Parathyroid adenoma (tissue), 2 donors: Measurements from ENCODE around the gene KHDRBS1.
"Not testable (repeated sequence)": the region's sequence is repeated elsewhere in the genome, so short reads cannot be mapped to it uniquely, and the experiment has no call there.

ENCODE experiments used
- H2AFZ ChIP-seq: fragments of 300-600 bp; sonication (generic); one replicate; pipeline ENCODE4 v1.7.0; 2017; ENCODE audit warnings: antibody characterized with exemption, mild to moderate bottlenecking
- H3K27ac ChIP-seq: fragments of 300-600 bp; sonication (generic); one replicate; pipeline ENCODE4 v1.7.0; 2017
- H3K27me3 ChIP-seq: fragments of 300-600 bp; sonication (generic); one replicate; pipeline ENCODE4 v1.7.0; 2017; ENCODE audit warnings: low read length; ENCODE audit not compliant: control insufficient read depth, insufficient read depth
- H3K36me3 ChIP-seq: fragments of 300-600 bp; sonication (generic); one replicate; pipeline ENCODE4 v1.7.0; 2017; ENCODE audit warnings: low read length; ENCODE audit not compliant: control insufficient read depth, insufficient read depth
- H3K4me1 ChIP-seq: fragments of 300-600 bp; sonication (generic); one replicate; pipeline ENCODE4 v1.7.0; 2017; ENCODE audit warnings: control low read depth
- H3K4me2 ChIP-seq: fragments of 300-600 bp; sonication (generic); one replicate; pipeline ENCODE4 v1.7.0; 2017; ENCODE audit warnings: low read length
- H3K4me3 ChIP-seq: fragments of 300-600 bp; sonication (generic); one replicate; pipeline ENCODE4 v1.7.0; 2017; ENCODE audit warnings: low read depth, low read length
- H3K79me2 ChIP-seq: fragments of 300-600 bp; sonication (generic); one replicate; pipeline ENCODE4 v1.7.0; 2017; ENCODE audit warnings: control low read depth
- H3K9ac ChIP-seq: fragments of 300-600 bp; sonication (generic); one replicate; pipeline ENCODE4 v1.7.0; 2017; ENCODE audit warnings: mild to moderate bottlenecking
- H3K9me3 ChIP-seq: fragments of 300-600 bp; sonication (generic); one replicate; pipeline ENCODE4 v1.7.0; 2017; ENCODE audit warnings: low read length; ENCODE audit not compliant: control insufficient read depth
- CTCF ChIP-seq: fragments of 300-600 bp; sonication (generic); IDR thresholded peaks from one replicate; pipeline ENCODE4 v1.7.0; 2017; ENCODE audit warnings: antibody characterized with exemption, mild to moderate bottlenecking
- donor health status: primary hyperparathyroidism.

The KHDRBS1 gene

GRCh38 chr1:31991182-31991581 lies 22.5 kb upstream of the KHDRBS1 start:
- Histone ChIP-seq H3K9me3 (no peaks in the 10 kb centered on the region), H3K4me1 (no peaks in the 10 kb centered on the region), H3K4me2 (no peak overlapping the region), H3K4me3 (no peak overlapping the region), H3K36me3 (no peaks in the 10 kb centered on the region), H2AFZ (no peak overlapping the region), H3K79me2 (no peaks in the 10 kb centered on the region), H3K9ac (no peak overlapping the region), H3K27me3 (no peaks in the 10 kb centered on the region), H3K27ac (no peak overlapping the region)
- no peak for TF ChIP-seq CTCF

DNA sequence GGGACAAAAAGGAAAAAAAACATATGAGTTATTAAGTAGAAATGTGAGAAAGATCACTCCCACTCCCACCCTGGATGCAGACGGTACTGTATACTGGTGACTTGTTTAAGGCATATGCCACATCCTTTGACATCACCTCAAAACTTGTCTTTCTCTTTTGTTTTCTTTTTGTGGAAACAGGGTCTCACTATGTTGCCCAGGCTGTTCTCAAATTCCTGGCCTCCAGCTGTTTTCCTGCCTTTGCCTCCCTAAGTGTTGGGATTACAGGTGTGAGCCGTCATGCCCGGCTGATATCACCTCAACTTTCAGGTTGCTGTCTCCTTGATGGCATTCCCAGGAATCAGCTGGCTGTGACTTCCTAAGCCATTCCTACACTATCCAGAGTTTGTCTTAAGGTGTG lies 18.4 kb upstream of the KHDRBS1 start:
- Histone ChIP-seq H3K36me3 (no peaks in the 10 kb centered on the region), H3K4me2 (no peak overlapping the region), H3K27ac (no peak overlapping the region), H3K9ac (no peak overlapping the region), H2AFZ (no peak overlapping the region), H3K4me1 (no peaks in the 10 kb centered on the region), H3K4me3 (no peak overlapping the region), H3K79me2 (no peaks in the 10 kb centered on the region), H3K27me3 (no peaks in the 10 kb centered on the region), H3K9me3 (no peaks in the 10 kb centered on the region)
- TF ChIP-seq CTCF: no peak

DNA sequence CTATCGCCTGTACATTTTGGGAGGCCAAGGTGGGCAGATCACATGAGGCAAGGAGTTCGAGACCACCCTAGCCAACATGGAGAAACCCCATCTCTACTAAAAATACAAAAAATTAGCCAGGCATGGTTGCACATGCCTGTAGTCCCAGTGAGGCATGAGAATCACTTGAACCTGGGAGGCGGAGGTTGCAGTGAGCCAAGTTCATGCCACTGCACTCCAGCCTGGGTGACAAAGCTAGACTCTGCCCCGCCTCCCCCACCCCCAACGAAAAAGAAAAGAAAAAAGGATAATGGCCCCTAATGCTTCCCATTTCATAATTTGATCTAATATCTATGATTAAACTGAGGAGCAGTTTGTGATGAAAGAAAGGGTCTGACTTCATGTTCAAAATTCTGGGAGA lies 17.5 kb upstream of the KHDRBS1 start:
- H3K4me3 ChIP-seq, H3K4me2 ChIP-seq, H3K4me1 ChIP-seq, H3K27ac ChIP-seq, H2AFZ ChIP-seq, H3K36me3 ChIP-seq, H3K9me3 ChIP-seq, H3K79me2 ChIP-seq, H3K9ac ChIP-seq, H3K27me3 ChIP-seq: not testable (repeated sequence)

DNA sequence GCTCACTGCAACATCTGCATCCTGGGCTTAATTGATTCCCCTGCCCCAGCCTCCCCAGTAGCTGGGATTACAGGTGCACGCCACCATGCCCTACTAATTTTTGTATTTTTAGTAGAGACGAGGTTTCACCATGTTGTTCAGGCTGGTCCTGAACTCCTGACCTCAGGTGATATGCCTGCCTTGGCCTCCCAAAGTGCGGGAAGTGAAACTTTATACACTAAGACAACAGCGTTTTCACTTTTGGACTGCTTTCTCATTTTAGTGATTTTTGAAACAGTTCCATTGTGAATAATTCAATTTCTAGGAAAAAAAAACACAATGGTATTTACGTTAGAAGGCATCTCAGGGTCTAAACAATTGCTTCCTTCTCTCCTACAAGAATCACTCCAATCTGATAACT lies 11.8 kb upstream of the KHDRBS1 start:
- TF ChIP-seq CTCF: no peak
- Histone ChIP-seq H3K9ac (no peak overlapping the region), H3K4me3 (no peak overlapping the region), H3K36me3 (no peaks in the 10 kb centered on the region), H3K4me2 (no peak overlapping the region), H3K27ac (no peak overlapping the region), H3K4me1 (no peaks in the 10 kb centered on the region), H2AFZ (no peak overlapping the region), H3K79me2 (no peaks in the 10 kb centered on the region), H3K9me3 (no peaks in the 10 kb centered on the region), H3K27me3 (no peaks in the 10 kb centered on the region)

- not testable (repeated sequence) for H3K4me1 ChIP-seq, H3K79me2 ChIP-seq, H3K9me3 ChIP-seq, H3K4me3 ChIP-seq, H3K9ac ChIP-seq, H2AFZ ChIP-seq, H3K27me3 ChIP-seq, H3K27ac ChIP-seq, H3K36me3 ChIP-seq, H3K4me2 ChIP-seq
Observed at GRCh38 chr1:32002285-32002684, 11.4 kb upstream of the KHDRBS1 start.

DNA sequence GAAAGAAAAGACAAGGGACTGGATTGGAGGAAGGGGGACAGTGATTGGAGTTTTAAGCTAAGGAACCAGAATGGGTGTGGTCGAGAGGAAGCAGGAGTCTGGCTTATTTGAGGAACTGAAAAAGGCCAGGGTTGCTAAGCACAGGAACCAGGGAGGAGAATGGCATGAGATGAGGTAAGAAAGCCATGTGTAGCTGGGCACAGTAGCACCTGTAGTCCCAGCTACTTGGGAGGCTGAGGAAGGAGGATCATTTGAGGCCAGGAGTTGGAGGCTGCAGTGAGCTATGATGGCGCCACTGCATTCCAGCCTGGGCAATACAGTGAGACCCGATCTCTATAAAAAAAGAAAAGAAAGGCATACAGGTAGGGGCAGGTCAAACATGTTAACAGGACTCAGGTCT lies 8.1 kb upstream of the KHDRBS1 start:
- no peak for TF ChIP-seq CTCF
- Histone ChIP-seq H3K9ac (no peak overlapping the region), H3K27me3 (no peaks in the 10 kb centered on the region), H3K4me1 (no peaks in the 10 kb centered on the region), H3K36me3 (no peaks in the 10 kb centered on the region), H3K27ac (no peak overlapping the region), H3K4me2 (no peak overlapping the region), H2AFZ (no peak overlapping the region), H3K4me3 (no peak overlapping the region), H3K79me2 (no peaks in the 10 kb centered on the region), H3K9me3 (no peaks in the 10 kb centered on the region)
